H1 (cell line): Measurements from ENCODE around the gene KCTD16. TPM values are rescaled to one million over a fixed set of nuclear protein-coding genes. Genes with fewer than 3 reads are reported as not detected.

Source experiments
- CTCF ChIA-PET: fragments of 300-600 bp; sonication (Branson Sonifier 250); formaldehyde crosslinking; loops from one replicate; lab custom pipeline; 2021; ENCODE audit not compliant: partially characterized antibody; lab: Charles Lee
- POLR2A ChIA-PET: fragments of 300-600 bp; sonication (Branson Sonifier 250); formaldehyde crosslinking; loops from one replicate; lab custom pipeline; 2021; ENCODE audit warnings: inconsistent platforms; ENCODE audit not compliant: partially characterized antibody; lab: Charles Lee
- DNase-seq, 2 experiments: peaks; one replicate each; pipeline versions ENCODE4 v3.0.0 to v3.0.0-alpha.2; 2010 to 2022; ENCODE audit warnings: low spot score in 2 of 2, low read depth in 1 of 2, mixed read lengths in 1 of 2
- FAIRE-seq: peaks from 2 replicates; lab custom pipeline; 2011; peaks lifted over from hg19 to GRCh38; lab: Jason Lieb, UNC
- H2AFZ ChIP-seq: 2 replicates; pipeline ENCODE4 v1.8.1; 2012; ENCODE audit warnings: low read length, inconsistent platforms
- H2AK5ac ChIP-seq: 2 replicates; pipeline ENCODE4 v1.6.1; 2013; ENCODE audit warnings: low read depth, low read length
- H2BK120ac ChIP-seq: replicated peaks from 2 replicates; pipeline ENCODE3; 2013; ENCODE audit warnings: low read depth, low read length, inconsistent platforms
- H2BK12ac ChIP-seq: 2 replicates; pipeline ENCODE4 v1.6.1; 2013; ENCODE audit warnings: low read depth, low read length
- H2BK15ac ChIP-seq: 2 replicates; pipeline ENCODE4 v1.6.1; 2013; ENCODE audit warnings: low read length
- H2BK20ac ChIP-seq: 2 replicates; pipeline ENCODE4 v1.6.1; 2013; ENCODE audit warnings: low read length
- H2BK5ac ChIP-seq: 2 replicates; pipeline ENCODE4 v1.6.1; 2013; ENCODE audit warnings: low read depth, low read length
- H3K14ac ChIP-seq: 2 replicates; pipeline ENCODE4 v1.6.1; 2013; ENCODE audit warnings: inconsistent platforms; ENCODE audit not compliant: insufficient read length
- H3K18ac ChIP-seq: 2 replicates; pipeline ENCODE4 v1.6.1; 2013; ENCODE audit warnings: low read length; ENCODE audit errors: extremely low read depth
- H3K23ac ChIP-seq: 2 replicates; pipeline ENCODE4 v1.6.1; 2013; ENCODE audit warnings: inconsistent platforms; ENCODE audit not compliant: insufficient read length
- H3K23me2 ChIP-seq: 2 replicates; pipeline ENCODE4 v1.6.1; 2013; ENCODE audit warnings: low read depth, low read length
- H3K27ac ChIP-seq: 2 replicates; pipeline ENCODE4 v1.6.1; 2011; ENCODE audit warnings: low read depth, low read length, inconsistent platforms
- H3K27me3 ChIP-seq, 4 experiments: replicated peaks in 1 of 4; 1 replicate in 1 of 4; 2 replicates in 3 of 4; pipeline versions ENCODE4 v1.6.1 to v1.8.1; 2011 to 2013; ENCODE audit warnings: low read length in 3 of 4, mild to moderate bottlenecking in 3 of 4, inconsistent platforms in 2 of 4, mixed read lengths in 2 of 4, moderate library complexity in 1 of 4; ENCODE audit not compliant: control insufficient read depth in 3 of 4, insufficient read depth in 3 of 4; ENCODE audit errors: extremely low read depth in 1 of 4
- H3K36me3 ChIP-seq, 4 experiments: 2 replicates each; pipeline versions ENCODE4 v1.6.1 to v1.8.1; 2011 to 2013; ENCODE audit warnings: mild to moderate bottlenecking in 4 of 4, low read length in 3 of 4, moderate library complexity in 2 of 4, control low read depth in 1 of 4, inconsistent platforms in 1 of 4; ENCODE audit not compliant: insufficient read depth in 4 of 4, control insufficient read depth in 2 of 4
- H3K4ac ChIP-seq: replicated peaks from 2 replicates; pipeline ENCODE3; 2013; ENCODE audit warnings: low read length, low read depth, mixed read lengths, inconsistent platforms; ENCODE audit not compliant: insufficient read length
- H3K4me1 ChIP-seq, 4 experiments: replicated peaks in 1 of 4; 1 replicate in 1 of 4; 2 replicates in 3 of 4; pipeline versions ENCODE4 v1.6.1 to v1.8.1; 2011 to 2013; ENCODE audit warnings: low read length in 3 of 4, inconsistent platforms in 2 of 4, mixed read lengths in 1 of 4; ENCODE audit not compliant: insufficient read depth in 4 of 4, control insufficient read depth in 3 of 4
- H3K4me2 ChIP-seq, 2 experiments: 2 replicates each; pipeline versions ENCODE4 v1.6.1 to v1.8.1; 2011 to 2013; ENCODE audit warnings: low read depth in 2 of 2, low read length in 2 of 2, control low read depth in 1 of 2, inconsistent platforms in 1 of 2, mild to moderate bottlenecking in 1 of 2; ENCODE audit not compliant: insufficient read depth in 1 of 2
- H3K4me3 ChIP-seq, 4 experiments: fragments of 200-600, 300-600 bp in 1 of 4; sonication (generic), shearing (Covaris generic), sonication (Bioruptor Twin) in 1 of 4; 2 replicates each; pipeline versions ENCODE4 v1.5.1 to v1.8.1; 2011 to 2016; ENCODE audit warnings: low read length in 4 of 4, low read depth in 3 of 4, control low read depth in 2 of 4, inconsistent platforms in 2 of 4, mild to moderate bottlenecking in 2 of 4, mixed read lengths in 1 of 4, moderate library complexity in 1 of 4; ENCODE audit not compliant: insufficient read depth in 2 of 4; ENCODE audit errors: extremely low read depth in 1 of 4
- H3K56ac ChIP-seq: replicated peaks from 2 replicates; pipeline ENCODE3; 2013; ENCODE audit warnings: low read depth, mild to moderate bottlenecking, mixed read lengths, low read length, inconsistent platforms; ENCODE audit not compliant: insufficient read length
- H3K79me1 ChIP-seq: 2 replicates; pipeline ENCODE4 v1.6.1; 2013; ENCODE audit warnings: low read depth, low read length, control low read depth
- H3K79me2 ChIP-seq, 2 experiments: 2 replicates each; pipeline versions ENCODE4 v1.6.1 to v1.8.1; 2012 to 2013; ENCODE audit warnings: low read length in 2 of 2, mild to moderate bottlenecking in 2 of 2, inconsistent platforms in 1 of 2; ENCODE audit not compliant: insufficient read depth in 2 of 2, control insufficient read depth in 1 of 2
- H3K9ac ChIP-seq, 4 experiments: replicated peaks in 1 of 4; 1 replicate in 1 of 4; 2 replicates in 3 of 4; pipeline versions ENCODE4 v1.6.1 to v1.8.1; 2011 to 2013; ENCODE audit warnings: low read depth in 3 of 4, low read length in 3 of 4, control low read depth in 2 of 4, mild to moderate bottlenecking in 2 of 4, moderate library complexity in 2 of 4, inconsistent platforms in 1 of 4; ENCODE audit errors: extremely low read depth in 1 of 4
- H3K9me3 ChIP-seq, 2 experiments: 2 replicates each; pipeline versions ENCODE4 v1.6.1 to v1.8.1; 2012 to 2013; ENCODE audit warnings: mild to moderate bottlenecking in 2 of 2, moderate library complexity in 2 of 2, control low read depth in 1 of 2, inconsistent platforms in 1 of 2, low read depth in 1 of 2, low read length in 1 of 2, mixed read lengths in 1 of 2; ENCODE audit not compliant: insufficient read depth in 2 of 2
- H4K20me1 ChIP-seq, 2 experiments: replicated peaks in 1 of 2; 2 replicates each; pipeline versions ENCODE3 to v1.8.1; 2011 to 2013; ENCODE audit warnings: inconsistent platforms in 2 of 2, low read length in 2 of 2, mild to moderate bottlenecking in 1 of 2; ENCODE audit not compliant: insufficient read depth in 2 of 2, control insufficient read depth in 1 of 2
- H4K5ac ChIP-seq: 2 replicates; pipeline ENCODE4 v1.6.1; 2013; ENCODE audit warnings: low read length, low read depth, mixed read lengths, inconsistent platforms; ENCODE audit not compliant: insufficient read length
- H4K8ac ChIP-seq: 2 replicates; pipeline ENCODE4 v1.8.0; 2013; ENCODE audit warnings: mild to moderate bottlenecking, moderate library complexity, low read length, inconsistent platforms; ENCODE audit not compliant: insufficient read depth; ENCODE audit errors: extremely low read depth
- H4K91ac ChIP-seq: replicated peaks from 2 replicates; pipeline ENCODE3; 2013; ENCODE audit warnings: low read length, mixed read lengths, inconsistent platforms; ENCODE audit not compliant: insufficient read length
- ASH2L ChIP-seq: fragments of 200-600, 300-600 bp; sonication (generic); IDR thresholded peaks from one replicate; pipeline ENCODE4 v1.7.1; 2017; ENCODE audit warnings: low read length
- CEBPB ChIP-seq: IDR thresholded peaks from 2 replicates; pipeline ENCODE4 v1.6.1; 2012; ENCODE audit warnings: low read depth, low read length
- EZH2 ChIP-seq: fragments of 200-600 bp; sonication (generic); IDR thresholded peaks from 2 replicates; pipeline ENCODE4 v1.7.1; 2012; ENCODE audit warnings: low read depth, mild to moderate bottlenecking, moderate library complexity, low read length, inconsistent platforms; ENCODE audit not compliant: severe bottlenecking
- GABPA ChIP-seq: IDR thresholded peaks from 2 replicates; pipeline ENCODE4 v1.6.1; 2011; ENCODE audit warnings: mild to moderate bottlenecking, low read length, moderate library complexity, borderline replicate concordance; ENCODE audit not compliant: insufficient read depth
- MAFK ChIP-seq: IDR thresholded peaks from 2 replicates; pipeline ENCODE4 v1.6.1; 2012; ENCODE audit warnings: low read depth, mild to moderate bottlenecking, improper control_type of control experiment, low read length
- NRF1 ChIP-seq: IDR thresholded peaks from 2 replicates; pipeline ENCODE4 v1.6.1; 2011; ENCODE audit warnings: mild to moderate bottlenecking, low read depth, low read length, improper control_type of control experiment
- POU5F1 ChIP-seq: IDR thresholded peaks from 2 replicates; pipeline ENCODE4 v1.6.1; 2011; ENCODE audit warnings: low read depth, mild to moderate bottlenecking, low read length, moderate library complexity
- RAD21 ChIP-seq, 2 experiments: IDR thresholded peaks in 1 of 2; conservative IDR thresholded peaks in 1 of 2; 2 replicates each; pipeline ENCODE4 v1.6.1; 2011; ENCODE audit warnings: low read depth in 2 of 2, low read length in 2 of 2, improper control_type of control experiment in 1 of 2, inconsistent platforms in 1 of 2, mild to moderate bottlenecking in 1 of 2, moderate library complexity in 1 of 2
- SP2 ChIP-seq: IDR thresholded peaks from 2 replicates; pipeline ENCODE4 v1.6.1; 2012; ENCODE audit warnings: mild to moderate bottlenecking, low read length, inconsistent platforms
- SP4 ChIP-seq: IDR thresholded peaks from 2 replicates; pipeline ENCODE4 v1.6.1; 2012; ENCODE audit warnings: low read length, inconsistent platforms
- WGBS, 2 experiments: shearing (Covaris generic) in 1 of 2; methylation state at CpG; one replicate each; pipeline versions ENCODE4 v1.1.6 to v1.1.7; 2013 to 2015; ENCODE audit warnings: low lambda C conversion rate in 2 of 2, mixed read lengths in 2 of 2, inconsistent platforms in 1 of 2, low coverage in 1 of 2, missing lambda C conversion rate in 1 of 2; ENCODE audit not compliant: insufficient replicate concordance in 2 of 2, insufficient coverage in 1 of 2, insufficient read length in 1 of 2; ENCODE audit errors: extremely low coverage in 1 of 2, missing lambda C conversion rate in 1 of 2; 5-methylcytosine and 5-hydroxymethylcytosine counted together
- polyA plus RNA-seq, 7 experiments: library from polyadenylated mRNA; depleted of rRNA in 3 of 7; stranded (reverse) in 5 of 7; unstranded in 2 of 7; fragments of >200 nt in 5 of 7; fragments of 200-250 nt in 2 of 7; gene quantifications; 1 replicate in 5 of 7; 2 replicates in 1 of 7; 4 replicates in 1 of 7; pipeline versions ENCODE4 v1.2.1 to v1.2.3, GENCODE V29; 2011 to 2013; ENCODE audit warnings: missing spikeins in 2 of 7, mixed read lengths in 2 of 7
- total RNA-seq: library from RNA; stranded (reverse); fragmentation: NEBNext Ultra II Directional; extraction: Animal tissue kit (Norgen Biotek cat#: 25700); gene quantifications from 2 replicates; pipeline ENCODE4 v1.2.1, GENCODE V29; 2021

Gene KCTD16
- total and polyA plus RNA-seq, 2 of the 8 experiments (the other 6 are each of a cell fraction or from before 2014, with no cell fraction given) = 0.03 to 0.24 TPM

DNA sequence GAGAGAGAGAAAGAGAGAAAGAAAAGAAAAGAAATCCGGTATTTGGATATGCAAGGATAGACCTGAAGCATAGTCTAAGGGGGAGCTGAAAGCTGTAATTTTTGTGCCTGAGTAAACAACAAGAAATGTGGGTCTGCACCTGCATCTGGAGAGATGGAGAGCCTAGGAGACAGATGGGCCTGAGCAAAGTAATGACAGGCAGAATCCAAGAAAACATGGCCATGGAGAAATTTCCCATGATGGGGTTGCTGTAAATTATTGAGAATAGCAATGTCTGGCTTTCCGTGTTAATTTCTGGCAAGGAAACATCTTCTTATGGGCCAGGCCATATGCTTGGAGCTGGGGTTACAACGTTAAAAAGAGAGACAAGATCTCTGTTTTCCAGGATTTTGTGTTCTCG is 40.4 kb upstream of the KCTD16 start:
- CTCF ChIA-PET = interaction anchor here (1.1 to 2.7 kb wide), 2 partner anchors 8 to 12 kb away, joined by 5 to 15 read pairs; no protein-coding TSS in a partner anchor
- H3K9me3 ChIP-seq = no peaks in the 10 kb centered on the region
- no peak overlapping the region for H3K9ac ChIP-seq
- H3K18ac ChIP-seq = no peak overlapping the region
- TF ChIP-seq CEBPB (no peak), POU5F1 (no peak), GABPA (no peak), SP2 (no peak), SP4 (no peak), MAFK (no peak), NRF1 (no peak), ASH2L (no peak), RAD21 (IDR thresholded peaks at IDR 0.05 in 1 of 2, conservative IDR thresholded peaks at IDR 0.05 in 1 of 2; ENCODE audit: low read depth in 2 of 2, low read length in 2 of 2) (no peak), EZH2 (no peak)
- H2BK120ac ChIP-seq = no peak overlapping the region
- no peak overlapping the region for H2BK20ac ChIP-seq
- H4K8ac ChIP-seq = no peak overlapping the region
- DNase-seq (no peak), FAIRE-seq (no peak)
- H3K4me1 ChIP-seq = peaks cover 1 to 4% (median 2%) of the 10 kb centered on the region in 4 experiments; a peak in 3 of 7 replicates
- H4K20me1 ChIP-seq = no peaks in the 10 kb centered on the region
- H3K14ac ChIP-seq = no peak overlapping the region
- no peak overlapping the region for H2BK5ac ChIP-seq
- H4K5ac ChIP-seq = no peak overlapping the region
- no peak overlapping the region for H3K23ac ChIP-seq
- H2AFZ ChIP-seq = no peak overlapping the region
- no peak overlapping the region for H3K56ac ChIP-seq
- no peak overlapping the region for H3K4me3 ChIP-seq
- H3K27ac ChIP-seq = no peak overlapping the region
- H3K27me3 ChIP-seq = no peaks in the 10 kb centered on the region
- no peak overlapping the region for H2BK15ac ChIP-seq
- no peaks in the 10 kb centered on the region for H3K23me2 ChIP-seq
- 86% methylated on average over 4 of the region's 4 CpGs; no CpG with 5 or more reads in 1 of the 2 experiments for WGBS, 2 experiments
- no peak overlapping the region for H3K4ac ChIP-seq
- H3K4me2 ChIP-seq = no peak overlapping the region
- H2AK5ac ChIP-seq = no peak overlapping the region
- H2BK12ac ChIP-seq = no peak overlapping the region
- POLR2A ChIA-PET = no interaction called here
- no peaks in the 10 kb centered on the region for H3K79me1 ChIP-seq
- no peaks in the 10 kb centered on the region for H3K79me2 ChIP-seq
- no peak overlapping the region for H4K91ac ChIP-seq
- H3K36me3 ChIP-seq = no peaks in the 10 kb centered on the region
